ENCODE data around the gene KDR.

Gene KDR

DNA sequence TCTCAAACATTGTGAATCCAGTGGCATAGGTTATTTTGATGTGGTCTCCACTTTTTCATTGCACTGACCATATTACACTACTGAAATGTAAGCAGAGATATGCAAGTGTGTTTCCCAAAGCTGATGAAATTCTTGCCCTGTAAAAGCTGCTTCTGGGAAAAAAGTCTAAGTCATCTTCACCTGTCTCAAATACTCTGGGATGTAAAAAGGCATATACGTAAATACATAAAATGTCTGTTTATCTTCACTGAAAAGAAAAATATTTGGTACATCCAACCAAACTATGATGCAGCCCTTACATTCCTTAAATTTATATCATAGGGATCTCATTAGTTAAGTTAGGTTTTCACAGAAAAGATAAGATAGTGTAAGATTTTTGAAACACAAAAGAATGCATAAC lies 7.9 kb downstream of the KDR start:
- Histone ChIP-seq H3K4me1 (ENCODE audit: control insufficient read depth, insufficient read depth, low read length) (no peaks in the 10 kb centered on the region), H3K9ac (ENCODE audit: low read length) (no peak overlapping the region), H3K27ac (ENCODE audit: low read depth, low read length) (no peak overlapping the region), H3K36me3 (ENCODE audit: control insufficient read depth, insufficient read depth, low read length) (no peaks in the 10 kb centered on the region), H3K27me3 (ENCODE audit: control insufficient read depth, insufficient read depth, low read length) (no peaks in the 10 kb centered on the region), H3K4me3 (ENCODE audit: low read length) (no peak overlapping the region)

DNA sequence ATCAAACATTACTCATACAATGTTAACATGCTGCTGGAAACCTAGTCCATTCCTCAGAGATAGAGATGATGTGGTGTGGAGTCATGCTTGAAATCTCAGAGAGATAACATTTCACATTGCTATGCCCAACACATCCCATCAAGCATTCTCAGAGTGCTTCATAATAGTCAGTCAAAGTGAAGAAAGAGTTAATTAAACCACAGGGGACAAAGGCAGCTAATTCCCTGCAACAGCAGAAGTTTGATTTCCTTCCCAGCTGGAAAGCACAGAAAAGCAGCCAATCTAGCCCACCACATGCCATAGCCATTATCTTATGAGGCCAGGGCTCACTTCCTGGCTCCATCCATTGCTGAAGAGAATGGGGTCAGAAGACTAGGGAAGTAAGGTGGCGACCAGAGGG lies 8.9 kb downstream of the KDR start:
- no peaks in the 10 kb centered on the region for H3K27me3 ChIP-seq (ENCODE audit: control insufficient read depth, insufficient read depth, low read length)
- H3K36me3 ChIP-seq (ENCODE audit: control insufficient read depth, insufficient read depth, low read length), result no peaks in the 10 kb centered on the region
- H3K9ac ChIP-seq (ENCODE audit: low read length), result no peak overlapping the region
- no peak overlapping the region for H3K27ac ChIP-seq (ENCODE audit: low read depth, low read length)
- H3K4me3 ChIP-seq (ENCODE audit: low read length), result no peak overlapping the region
- no peaks in the 10 kb centered on the region for H3K4me1 ChIP-seq (ENCODE audit: control insufficient read depth, insufficient read depth, low read length)

DNA sequence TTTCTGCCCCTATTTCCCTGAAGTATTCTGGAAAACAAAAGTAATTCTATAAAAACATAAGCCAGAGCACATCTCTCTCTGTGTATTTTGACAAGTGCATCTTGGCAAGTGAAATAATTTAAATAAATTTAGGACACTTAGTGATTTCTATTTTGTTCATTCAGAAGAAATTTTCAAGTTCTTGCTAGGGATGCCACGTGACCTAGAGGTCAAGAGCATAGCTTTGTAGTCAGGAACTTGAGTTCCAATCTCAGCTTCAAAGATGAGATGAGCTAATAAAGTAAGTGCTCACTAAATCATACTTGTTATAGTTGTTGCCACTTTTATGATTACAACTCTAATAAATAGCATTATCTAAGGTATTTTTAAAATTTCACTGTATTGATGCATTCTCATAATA lies 13.8 kb downstream of the KDR start:
- Histone ChIP-seq H3K27ac (ENCODE audit: low read depth, low read length) (no peak overlapping the region), H3K27me3 (ENCODE audit: control insufficient read depth, insufficient read depth, low read length) (no peaks in the 10 kb centered on the region), H3K4me3 (ENCODE audit: low read length) (no peak overlapping the region), H3K36me3 (ENCODE audit: control insufficient read depth, insufficient read depth, low read length) (no peaks in the 10 kb centered on the region), H3K9ac (ENCODE audit: low read length) (no peak overlapping the region), H3K4me1 (ENCODE audit: control insufficient read depth, insufficient read depth, low read length) (no peaks in the 10 kb centered on the region)

GRCh38 chr4:55110131-55110530 lies 15.3 kb downstream of the KDR start:
- no peaks in the 10 kb centered on the region for H3K27me3 ChIP-seq (ENCODE audit: control insufficient read depth, insufficient read depth, low read length)
- no peak overlapping the region for H3K4me3 ChIP-seq (ENCODE audit: low read length)
- H3K4me1 ChIP-seq (ENCODE audit: control insufficient read depth, insufficient read depth, low read length), result no peaks in the 10 kb centered on the region
- no peaks in the 10 kb centered on the region for H3K36me3 ChIP-seq (ENCODE audit: control insufficient read depth, insufficient read depth, low read length)
- no peak overlapping the region for H3K27ac ChIP-seq (ENCODE audit: low read depth, low read length)
- H3K9ac ChIP-seq (ENCODE audit: low read length), result no peak overlapping the region

- no peaks in the 10 kb centered on the region for H3K4me1 ChIP-seq (ENCODE audit: control insufficient read depth, insufficient read depth, low read length)
- H3K4me3 ChIP-seq (ENCODE audit: low read length), result no peak overlapping the region
- H3K36me3 ChIP-seq (ENCODE audit: control insufficient read depth, insufficient read depth, low read length), result no peaks in the 10 kb centered on the region
- H3K27me3 ChIP-seq (ENCODE audit: control insufficient read depth, insufficient read depth, low read length), result no peaks in the 10 kb centered on the region
- H3K27ac ChIP-seq (ENCODE audit: low read depth, low read length), result no peak overlapping the region
- no peak overlapping the region for H3K9ac ChIP-seq (ENCODE audit: low read length)
Measured at GRCh38 chr4:55107054-55107453, 18.3 kb downstream of the KDR start.

DNA sequence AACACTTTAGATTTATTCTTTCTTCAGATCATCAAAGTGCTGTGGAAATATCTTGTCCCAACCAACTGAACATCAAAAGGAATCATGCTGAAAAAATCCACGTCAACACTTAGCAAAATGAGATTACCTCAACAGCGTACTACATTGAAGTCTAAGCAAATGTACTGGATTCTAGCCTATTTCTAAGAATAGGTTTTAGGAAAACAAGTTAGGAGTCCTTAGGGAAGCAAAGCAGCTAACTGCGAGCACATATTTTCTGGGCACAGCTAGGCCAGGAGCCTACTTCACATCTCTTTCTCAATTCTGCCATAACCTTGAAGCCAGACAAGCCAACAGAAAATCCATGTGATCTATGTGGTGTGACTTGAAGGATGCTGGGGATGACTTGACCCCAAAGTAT lies 22.2 kb downstream of the KDR start:
- Histone ChIP-seq H3K36me3 (ENCODE audit: control insufficient read depth, insufficient read depth, low read length) (no peaks in the 10 kb centered on the region), H3K9ac (ENCODE audit: low read length) (no peak overlapping the region), H3K27ac (ENCODE audit: low read depth, low read length) (no peak overlapping the region), H3K4me3 (ENCODE audit: low read length) (no peak overlapping the region), H3K27me3 (ENCODE audit: control insufficient read depth, insufficient read depth, low read length) (no peaks in the 10 kb centered on the region), H3K4me1 (ENCODE audit: control insufficient read depth, insufficient read depth, low read length) (no peaks in the 10 kb centered on the region)

- no peaks in the 10 kb centered on the region for H3K36me3 ChIP-seq (ENCODE audit: control insufficient read depth, insufficient read depth, low read length)
- no peak overlapping the region for H3K27ac ChIP-seq (ENCODE audit: low read depth, low read length)
- H3K27me3 ChIP-seq (ENCODE audit: control insufficient read depth, insufficient read depth, low read length), result no peaks in the 10 kb centered on the region
- no peak overlapping the region for H3K4me3 ChIP-seq (ENCODE audit: low read length)
- no peaks in the 10 kb centered on the region for H3K4me1 ChIP-seq (ENCODE audit: control insufficient read depth, insufficient read depth, low read length)
- H3K9ac ChIP-seq (ENCODE audit: low read length), result no peak overlapping the region
Measured at GRCh38 chr4:55099816-55100215, 25.6 kb downstream of the KDR start.

DNA sequence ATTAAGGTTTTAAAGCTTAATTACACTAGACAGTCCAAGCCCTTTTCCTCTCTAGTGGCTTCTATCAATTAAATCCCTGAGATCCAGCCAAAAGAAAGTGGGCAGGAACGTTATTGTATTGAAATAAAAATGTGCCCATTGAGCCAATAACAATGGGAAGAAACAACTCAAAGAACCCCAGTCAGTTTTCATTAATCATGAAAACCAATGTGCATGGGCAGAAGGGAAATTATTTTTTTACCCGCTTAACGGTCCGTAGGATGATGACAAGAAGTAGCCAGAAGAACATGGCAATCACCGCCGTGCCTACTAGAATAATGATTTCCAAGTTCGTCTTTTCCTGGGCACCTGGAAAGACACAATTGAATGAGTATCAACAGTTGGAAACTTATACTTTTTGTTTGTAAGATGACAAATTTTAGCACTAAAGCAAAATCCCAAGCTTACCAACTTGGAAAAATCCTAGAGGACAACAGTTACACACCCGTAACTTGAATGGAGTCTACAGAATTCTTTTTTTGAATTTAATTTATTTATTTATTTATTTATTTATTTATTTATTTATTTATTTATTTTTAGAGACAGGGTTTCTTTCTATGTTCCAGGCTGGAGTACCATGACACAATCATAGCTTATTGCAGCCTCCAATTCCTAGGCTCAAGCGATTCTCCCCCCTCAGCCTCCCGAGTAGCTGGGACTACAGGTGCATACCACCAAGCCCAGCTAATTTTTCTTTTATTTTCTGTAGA lies 26.8 kb downstream of the KDR start:
- Histone ChIP-seq H3K36me3 (ENCODE audit: control insufficient read depth, insufficient read depth, low read length) (no peaks in the 10 kb centered on the region), H3K9ac (ENCODE audit: low read length) (no peak overlapping the region), H3K4me1 (ENCODE audit: control insufficient read depth, insufficient read depth, low read length) (no peaks in the 10 kb centered on the region), H3K27me3 (ENCODE audit: control insufficient read depth, insufficient read depth, low read length) (no peaks in the 10 kb centered on the region), H3K27ac (ENCODE audit: low read depth, low read length) (no peak overlapping the region), H3K4me3 (ENCODE audit: low read length) (no peak overlapping the region)

DNA sequence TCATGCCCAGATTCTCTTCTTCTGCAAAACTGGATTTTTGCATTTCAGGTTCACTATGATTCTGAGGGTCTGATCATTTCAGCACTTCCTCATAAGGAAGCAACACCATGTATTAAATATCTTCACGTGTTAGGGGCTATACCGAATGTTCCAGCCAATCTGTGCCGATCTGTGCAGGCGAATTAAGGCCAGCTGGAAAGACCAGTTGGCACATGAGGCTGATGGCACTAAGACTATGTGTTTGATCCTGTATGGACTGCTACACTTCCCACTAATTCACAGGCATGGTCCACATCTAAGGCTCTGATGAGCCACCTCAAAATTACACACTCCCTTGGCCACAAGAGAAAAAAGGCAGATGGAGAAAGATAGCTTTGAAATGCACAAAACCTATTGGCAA lies 28.8 kb downstream of the KDR start:
- Histone ChIP-seq H3K27ac (ENCODE audit: low read depth, low read length) (no peak overlapping the region), H3K9ac (ENCODE audit: low read length) (no peak overlapping the region), H3K27me3 (ENCODE audit: control insufficient read depth, insufficient read depth, low read length) (no peaks in the 10 kb centered on the region), H3K4me1 (ENCODE audit: control insufficient read depth, insufficient read depth, low read length) (no peaks in the 10 kb centered on the region), H3K4me3 (ENCODE audit: low read length) (no peak overlapping the region), H3K36me3 (ENCODE audit: control insufficient read depth, insufficient read depth, low read length) (no peaks in the 10 kb centered on the region)

DNA sequence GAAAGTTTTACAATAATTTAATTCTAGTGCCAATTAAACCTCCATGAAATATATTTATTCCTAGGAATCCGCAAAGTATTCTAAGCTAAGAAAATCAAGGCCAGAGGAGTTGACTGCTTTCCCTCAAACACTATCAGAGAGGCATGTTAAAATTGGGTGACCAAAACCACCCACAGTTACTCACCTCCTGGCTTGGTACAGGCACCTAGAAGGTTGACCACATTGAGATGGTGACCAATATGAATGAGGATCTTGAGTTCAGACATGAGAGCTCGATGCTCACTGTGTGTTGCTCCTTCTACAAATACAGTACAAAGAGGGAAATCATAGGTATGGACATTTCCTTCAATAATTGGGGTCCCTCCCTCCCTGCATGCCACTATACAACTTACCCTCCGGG lies 29.4 kb downstream of the KDR start:
- no peak overlapping the region for H3K9ac ChIP-seq (ENCODE audit: low read length)
- H3K27ac ChIP-seq (ENCODE audit: low read depth, low read length), result no peak overlapping the region
- H3K36me3 ChIP-seq (ENCODE audit: control insufficient read depth, insufficient read depth, low read length), result no peaks in the 10 kb centered on the region
- H3K4me3 ChIP-seq (ENCODE audit: low read length), result no peak overlapping the region
- no peaks in the 10 kb centered on the region for H3K27me3 ChIP-seq (ENCODE audit: control insufficient read depth, insufficient read depth, low read length)
- no peaks in the 10 kb centered on the region for H3K4me1 ChIP-seq (ENCODE audit: control insufficient read depth, insufficient read depth, low read length)

GRCh38 chr4:55092504-55092903 lies 32.9 kb downstream of the KDR start:
- Histone ChIP-seq H3K36me3 (ENCODE audit: control insufficient read depth, insufficient read depth, low read length) (no peaks in the 10 kb centered on the region), H3K9ac (ENCODE audit: low read length) (no peak overlapping the region), H3K4me3 (ENCODE audit: low read length) (no peak overlapping the region), H3K27me3 (ENCODE audit: control insufficient read depth, insufficient read depth, low read length) (no peaks in the 10 kb centered on the region), H3K4me1 (ENCODE audit: control insufficient read depth, insufficient read depth, low read length) (no peaks in the 10 kb centered on the region), H3K27ac (ENCODE audit: low read depth, low read length) (no peak overlapping the region)

- Histone ChIP-seq H3K9ac (ENCODE audit: low read length) (no peak overlapping the region), H3K4me1 (ENCODE audit: control insufficient read depth, insufficient read depth, low read length) (no peaks in the 10 kb centered on the region), H3K4me3 (ENCODE audit: low read length) (no peak overlapping the region), H3K27ac (ENCODE audit: low read depth, low read length) (no peak overlapping the region), H3K27me3 (ENCODE audit: control insufficient read depth, insufficient read depth, low read length) (no peaks in the 10 kb centered on the region), H3K36me3 (ENCODE audit: control insufficient read depth, insufficient read depth, low read length) (no peaks in the 10 kb centered on the region)
Measured at GRCh38 chr4:55089916-55090315, 35.5 kb downstream of the KDR start.

- H3K4me1 ChIP-seq (ENCODE audit: control insufficient read depth, insufficient read depth, low read length), result no peaks in the 10 kb centered on the region
- H3K27me3 ChIP-seq (ENCODE audit: control insufficient read depth, insufficient read depth, low read length), result no peaks in the 10 kb centered on the region
- no peak overlapping the region for H3K27ac ChIP-seq (ENCODE audit: low read depth, low read length)
- no peak overlapping the region for H3K9ac ChIP-seq (ENCODE audit: low read length)
- no peak overlapping the region for H3K4me3 ChIP-seq (ENCODE audit: low read length)
- H3K36me3 ChIP-seq (ENCODE audit: control insufficient read depth, insufficient read depth, low read length), result no peaks in the 10 kb centered on the region
Measured at GRCh38 chr4:55087913-55088260, 37.5 kb downstream of the KDR start.

Measured in rectal smooth muscle tissue (tissue), 1 donor.